Thoracic aorta (tissue), 2 donors: Measurements from ENCODE around the gene NTNG2. TPM values are rescaled to one million over a fixed set of nuclear protein-coding genes. Genes with fewer than 3 reads are reported as not detected.

Experiments used
- ATAC-seq: fragments of 150-250 bp; one replicate; pipeline ENCODE4 v1.8.0; 2017; ENCODE audit warnings: low read depth; ENCODE audit not compliant: insufficient number of reproducible peaks, low FRiP score
- DNase-seq: peaks from one replicate; pipeline ENCODE4 v3.0.0-alpha.2; 2020; ENCODE audit warnings: low spot score
- H3K27ac ChIP-seq, 2 donors: fragments of 200-600 bp; sonication (generic); 1 replicate in 1 of 2; 2 replicates in 1 of 2; pipeline ENCODE4 v1.5.1; 2016; ENCODE audit warnings: mild to moderate bottlenecking in 2 of 2, moderate library complexity in 2 of 2
- H3K27me3 ChIP-seq: fragments of 200-600 bp; sonication (generic); replicated peaks from 2 replicates; pipeline ENCODE4 v1.6.0; 2016; ENCODE audit warnings: mild to moderate bottlenecking; ENCODE audit not compliant: insufficient read depth
- H3K36me3 ChIP-seq: fragments of 200-600 bp; sonication (generic); one replicate; pipeline ENCODE4 v1.5.1; 2016
- H3K4me1 ChIP-seq, 2 donors: fragments of 200-600 bp; sonication (generic); 1 replicate in 1 of 2; 2 replicates in 1 of 2; pipeline versions ENCODE4 v1.5.1 to v1.6.0; 2016; ENCODE audit warnings: low read depth in 2 of 2, mild to moderate bottlenecking in 1 of 2; ENCODE audit not compliant: control insufficient read depth in 1 of 2
- H3K4me3 ChIP-seq: fragments of 200-600 bp; sonication (generic); 2 replicates; pipeline ENCODE4 v1.5.1; 2016; ENCODE audit warnings: mild to moderate bottlenecking
- H3K9me3 ChIP-seq: fragments of 200-600 bp; sonication (generic); 2 replicates; pipeline ENCODE4 v1.5.1; 2016
- CTCF ChIP-seq: fragments of 200-600 bp; sonication (generic); IDR thresholded peaks from one replicate; pipeline ENCODE4 v1.5.1; 2019; ENCODE audit warnings: antibody characterized with exemption
- total RNA-seq, 2 donors: library from RNA; depleted of rRNA; stranded (reverse); fragments of >200 nt; gene quantifications; one replicate each; pipeline versions ENCODE4 v1.1.0 to v1.2.3, GENCODE V29; 2016

Gene NTNG2
- 1 to 10 TPM; 1.2 to 2.0 TPM for total RNA-seq

GRCh38 chr9:132161743-132162184 lies at the start of gene NTNG2:
TSS of gene NTNG2 (plus strand) at chr9:132162058. CDS start at chr9:132166832, 4,774 bp downstream.
- no peak for ATAC-seq
- no peak for DNase-seq
- peaks cover 25 to 37% of the 10 kb centered on the region in 2 donors for H3K4me1 ChIP-seq
- no peaks in the 10 kb centered on the region for H3K9me3 ChIP-seq
- no peaks in the 10 kb centered on the region for H3K36me3 ChIP-seq
- no peak for TF ChIP-seq CTCF
- H3K27me3 ChIP-seq: peaks cover 10% of the 10 kb centered on the region
- H3K27ac ChIP-seq: peak within 1 kb of the TSS in 1 of 2 donors; percentile 28
- H3K4me3 ChIP-seq: peak within 1 kb of the TSS; percentile 86

GRCh38 chr9:132114102-132114707 lies 47.7 kb upstream of the NTNG2 start:
- Histone ChIP-seq H3K9me3 (no peaks in the 10 kb centered on the region), H3K4me1 (no peaks in the 10 kb centered on the region), H3K27me3 (peaks cover 4% of the 10 kb centered on the region), H3K27ac (no peak overlapping the region), H3K4me3 (no peak overlapping the region), H3K36me3 (no peaks in the 10 kb centered on the region)
- ATAC-seq (no peak), DNase-seq (no peak)
- TF ChIP-seq CTCF: no peak

- TF ChIP-seq CTCF: no peak
- peaks cover 4% of the 10 kb centered on the region for H3K27me3 ChIP-seq
- no peaks in the 10 kb centered on the region for H3K9me3 ChIP-seq
- DNase-seq (no peak), ATAC-seq (no peak)
- H3K36me3 ChIP-seq: no peaks in the 10 kb centered on the region
- no peak overlapping the region for H3K27ac ChIP-seq
- no peak overlapping the region for H3K4me3 ChIP-seq
- H3K4me1 ChIP-seq: no peaks in the 10 kb centered on the region
Observed at GRCh38 chr9:132116583-132116982, 45.3 kb upstream of the NTNG2 start.

GRCh38 chr9:132117694-132118093 lies 44.2 kb upstream of the NTNG2 start:
- Histone ChIP-seq H3K27me3 (no peaks in the 10 kb centered on the region), H3K4me3 (no peak overlapping the region), H3K36me3 (no peaks in the 10 kb centered on the region), H3K27ac (no peak overlapping the region), H3K9me3 (no peaks in the 10 kb centered on the region), H3K4me1 (no peaks in the 10 kb centered on the region)
- ATAC-seq: no peak
- DNase-seq: no peak
- TF ChIP-seq CTCF: no peak

- H3K36me3 ChIP-seq: no peaks in the 10 kb centered on the region
Observed at GRCh38 chr9:132121021-132121420, 40.8 kb upstream of the NTNG2 start.

More at GRCh38 chr9:132121021-132121420, 40.8 kb upstream of the NTNG2 start:
- Histone ChIP-seq H3K27me3 (no peaks in the 10 kb centered on the region), H3K9me3 (no peaks in the 10 kb centered on the region), H3K27ac (no peak overlapping the region), H3K4me1 (no peaks in the 10 kb centered on the region), H3K4me3 (no peak overlapping the region)
- ATAC-seq (no peak), DNase-seq (no peak)
- TF ChIP-seq CTCF: no peak
